GM19351 (cell line): ENCODE results near the gene BDKRB2.

Experiments
- ATAC-seq: cut with Tn5 transposase; IDR thresholded peaks from one replicate; pipeline ENCODE4 v1.9.1; 2021; ENCODE audit warnings: mild to moderate bottlenecking, moderate library complexity; ENCODE audit not compliant: unreplicated experiment

BDKRB2 gene

GRCh38 chr14:96268431-96269358 lies 64.1 kb downstream of the BDKRB2 start:
- no peak for ATAC-seq

- ATAC-seq, result no peak
These were observed 64.7 kb downstream of the BDKRB2 start for GRCh38 chr14:96269359-96269710.

- ATAC-seq, result no peak
These were observed 66.2 kb downstream of the BDKRB2 start for GRCh38 chr14:96270565-96271420.

- no peak for ATAC-seq
These were observed 66.8 kb downstream of the BDKRB2 start for GRCh38 chr14:96271421-96271762.

- ATAC-seq, result no peak
These were observed 68.3 kb downstream of the BDKRB2 start for GRCh38 chr14:96272777-96273473.

GRCh38 chr14:96273629-96274028 lies 69.0 kb downstream of the BDKRB2 start:
- no peak for ATAC-seq

GRCh38 chr14:96274122-96274521 lies 69.5 kb downstream of the BDKRB2 start:
- ATAC-seq, result no peak

- ATAC-seq, result no peak
These were observed 69.9 kb downstream of the BDKRB2 start for GRCh38 chr14:96274543-96274942.

- ATAC-seq, result no peak
These were observed 70.8 kb downstream of the BDKRB2 start for GRCh38 chr14:96275177-96276112.

- ATAC-seq, result no peak
These were observed 73.3 kb downstream of the BDKRB2 start for GRCh38 chr14:96277890-96278289.

- ATAC-seq, result no peak
These were observed 74.9 kb downstream of the BDKRB2 start for GRCh38 chr14:96279564-96279963.

- no peak for ATAC-seq
These were observed 75.5 kb downstream of the BDKRB2 start for GRCh38 chr14:96280104-96280503.

- no peak for ATAC-seq
These were observed 76.8 kb downstream of the BDKRB2 start for GRCh38 chr14:96281486-96281885.

GRCh38 chr14:96284008-96284407 lies 79.4 kb downstream of the BDKRB2 start:
- no peak for ATAC-seq

GRCh38 chr14:96284430-96284829 lies 79.8 kb downstream of the BDKRB2 start:
- ATAC-seq, result no peak

- no peak for ATAC-seq
These were observed 81.0 kb downstream of the BDKRB2 start for GRCh38 chr14:96285667-96286066.

- ATAC-seq, result no peak
These were observed 81.6 kb downstream of the BDKRB2 start for GRCh38 chr14:96286251-96286650.

GRCh38 chr14:96287856-96288255 lies 83.2 kb downstream of the BDKRB2 start:
- no peak for ATAC-seq
